HG03095 (cell line): ENCODE results near the gene ZNF793.

Source experiments
- ATAC-seq: cut with Tn5 transposase; IDR thresholded peaks from one replicate; pipeline ENCODE4 v1.9.1; 2021; ENCODE audit warnings: moderate library complexity; ENCODE audit not compliant: unreplicated experiment

ZNF793 gene

DNA sequence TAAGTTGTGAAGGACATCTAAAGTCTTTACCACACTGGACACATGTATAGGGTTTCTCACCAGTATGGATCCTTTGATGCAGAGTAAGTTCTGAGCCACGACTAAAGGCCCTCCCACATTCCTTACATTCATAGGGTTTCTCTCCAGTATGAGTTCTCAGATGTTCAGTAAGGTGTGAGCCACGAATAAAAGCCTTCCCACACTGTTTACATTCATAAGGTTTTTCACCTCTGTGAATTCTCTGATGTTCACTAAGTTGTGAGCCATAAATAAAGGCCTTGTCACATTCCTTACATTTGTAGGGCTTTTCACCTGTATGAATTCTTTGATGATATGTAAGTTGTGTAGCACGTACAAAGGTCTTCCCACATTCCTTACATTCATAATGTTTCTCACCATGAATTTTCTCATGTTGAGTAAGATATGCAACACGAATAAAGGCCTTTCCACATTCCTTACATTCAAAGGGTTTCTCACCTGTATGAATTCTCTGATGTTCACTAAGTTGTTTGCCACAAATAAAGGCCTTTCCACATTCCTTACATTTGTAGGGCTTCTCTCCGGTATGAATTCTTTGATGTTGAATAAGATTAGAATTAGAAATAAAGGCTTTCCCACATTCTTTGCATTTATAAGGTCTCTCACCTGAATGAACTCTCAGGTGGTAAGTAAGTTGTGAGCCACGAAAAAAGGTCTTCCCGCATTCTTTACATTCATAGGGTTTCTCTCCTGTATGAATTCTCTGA lies 58.1 kb downstream of the ZNF793 start:
- no peak for ATAC-seq

DNA sequence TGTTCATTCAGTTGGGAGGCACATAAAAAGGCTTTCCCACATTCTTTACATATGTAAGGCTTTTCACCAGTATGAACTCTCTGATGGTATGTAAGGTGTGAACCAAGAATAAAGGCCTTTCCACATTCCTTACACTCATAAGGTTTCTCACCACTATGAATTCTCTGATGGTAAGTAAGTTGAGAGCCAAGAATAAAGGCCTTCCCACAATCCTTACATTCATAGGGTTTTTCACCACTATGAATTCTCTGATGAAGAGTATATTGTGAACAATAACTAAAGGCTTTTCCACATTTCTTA lies 58.6 kb downstream of the ZNF793 start:
- no peak for ATAC-seq

DNA sequence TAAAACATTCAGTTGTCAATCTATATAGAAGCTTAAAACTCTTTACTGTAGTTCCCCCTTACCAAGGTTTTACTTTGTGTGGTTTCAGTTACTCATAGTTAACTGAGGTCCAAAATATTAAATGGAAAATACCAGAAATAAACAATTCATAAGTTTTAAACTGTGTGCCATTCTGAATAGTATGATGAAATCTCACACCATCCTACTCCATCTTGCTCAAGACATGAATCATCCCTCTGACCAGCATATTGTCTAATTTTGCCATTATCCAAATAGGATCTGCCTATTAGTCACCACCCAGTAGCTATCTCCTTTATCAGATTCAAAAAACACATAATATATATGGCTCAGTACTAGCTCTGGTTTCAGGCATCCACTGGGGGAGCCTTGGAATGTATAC lies 65.5 kb downstream of the ZNF793 start:
- no peak for ATAC-seq

DNA sequence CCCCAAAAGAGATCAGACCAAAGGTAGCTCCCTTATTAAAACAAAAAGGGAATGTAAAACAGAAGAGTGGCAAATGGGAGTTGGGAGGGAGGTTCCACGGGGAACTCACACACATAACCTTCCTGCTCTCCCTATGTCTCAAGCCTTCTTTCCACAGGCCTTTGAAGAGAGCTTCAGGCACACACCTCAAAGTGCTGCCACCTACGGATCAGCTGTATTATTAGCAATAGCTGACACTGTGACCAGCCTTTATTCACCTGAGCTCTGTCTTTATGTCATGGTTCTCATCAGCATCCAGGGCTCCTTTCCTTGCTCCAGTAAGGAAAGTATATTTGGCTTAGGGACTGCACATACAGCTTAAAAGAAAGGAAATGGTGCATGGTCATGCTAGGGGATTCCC lies 76.6 kb downstream of the ZNF793 start:
- no peak for ATAC-seq
